Measurements from ENCODE around the gene LAMA2. TPM values are rescaled to one million over a fixed set of nuclear protein-coding genes. Genes with fewer than 3 reads are reported as not detected.

Gene LAMA2
- polyA plus RNA-seq, 3 donors = not detected

GRCh38 chr6:129115471-129115870, 232.5 kb downstream of the LAMA2 start:
- no peaks in the 10 kb centered on the region for H3K9me3 Mint-ChIP-seq
- WGBS (ENCODE audit: insufficient coverage) = no CpG with 5 or more reads among the region's 3 CpGs

DNA sequence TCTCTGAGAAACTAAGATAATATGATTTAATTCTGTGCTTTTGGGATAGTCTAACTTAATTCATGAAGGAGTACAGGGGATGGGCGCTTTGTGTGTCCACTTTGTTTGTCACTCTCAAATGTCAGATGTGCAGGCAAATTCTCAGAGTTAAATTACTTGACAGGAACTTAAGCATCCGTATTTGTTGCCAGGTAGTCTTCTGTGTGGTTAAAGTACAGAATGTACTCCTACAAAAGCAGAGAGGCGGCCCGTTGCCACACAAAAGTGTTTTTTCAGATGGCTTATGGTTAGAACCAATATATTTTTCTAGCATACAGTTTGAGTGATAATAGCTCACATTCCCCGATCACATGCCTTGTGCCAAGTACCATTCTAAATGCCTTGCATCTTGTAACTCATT, 234.4 kb downstream of the LAMA2 start:
- Histone ChIP-seq H3K4me2 (replicated peaks; ENCODE audit: extremely low read depth, low read length, poor library complexity, severe bottlenecking) (no peak overlapping the region), H3K9ac (ENCODE audit: insufficient read depth, low read length, poor library complexity, severe bottlenecking) (no peak overlapping the region), H4K20me1 (ENCODE audit: insufficient read depth, low read length) (no peaks in the 10 kb centered on the region), H2AFZ (ENCODE audit: insufficient read depth, low read depth, low read length, poor library complexity, severe bottlenecking) (no peak overlapping the region), H3K27me3 (ENCODE audit: control insufficient read depth in 2 of 2, insufficient read depth in 2 of 2, low read length in 2 of 2) (no peaks in the 10 kb centered on the region), H3K9me3 (replicated peaks in 1 of 2; ENCODE audit: control insufficient read depth in 1 of 2, insufficient read depth in 1 of 2, low read length in 2 of 2) (no peaks in the 10 kb centered on the region), H3K36me3 (replicated peaks in 1 of 2; ENCODE audit: control insufficient read depth in 1 of 2, insufficient read depth in 2 of 2, low read length in 2 of 2) (no peaks in the 10 kb centered on the region), H3K4me1 (ENCODE audit: control insufficient read depth in 1 of 2, insufficient read depth in 2 of 2, low read length in 2 of 2) (no peaks in the 10 kb centered on the region), H3K4me3 (replicated peaks in 1 of 3; ENCODE audit: low read depth in 2 of 3, low read length in 3 of 3) (no peak overlapping the region), H3K79me2 (ENCODE audit: insufficient read depth, low read length) (no peaks in the 10 kb centered on the region), H3K27ac (ENCODE audit: low read depth in 1 of 2, low read length in 2 of 2) (no peak overlapping the region)
- DNase-seq = no peak
- Mint-ChIP-seq H3K4me1 (no peaks in the 10 kb centered on the region), H3K36me3 (no peaks in the 10 kb centered on the region), H3K27ac (no peak overlapping the region), H3K27me3 (ENCODE audit: low read depth in 3 of 3) (no peaks in the 10 kb centered on the region), H3K4me3 (no peak overlapping the region), H3K9me3 (no peaks in the 10 kb centered on the region)
- TF ChIP-seq, protein P1, sequence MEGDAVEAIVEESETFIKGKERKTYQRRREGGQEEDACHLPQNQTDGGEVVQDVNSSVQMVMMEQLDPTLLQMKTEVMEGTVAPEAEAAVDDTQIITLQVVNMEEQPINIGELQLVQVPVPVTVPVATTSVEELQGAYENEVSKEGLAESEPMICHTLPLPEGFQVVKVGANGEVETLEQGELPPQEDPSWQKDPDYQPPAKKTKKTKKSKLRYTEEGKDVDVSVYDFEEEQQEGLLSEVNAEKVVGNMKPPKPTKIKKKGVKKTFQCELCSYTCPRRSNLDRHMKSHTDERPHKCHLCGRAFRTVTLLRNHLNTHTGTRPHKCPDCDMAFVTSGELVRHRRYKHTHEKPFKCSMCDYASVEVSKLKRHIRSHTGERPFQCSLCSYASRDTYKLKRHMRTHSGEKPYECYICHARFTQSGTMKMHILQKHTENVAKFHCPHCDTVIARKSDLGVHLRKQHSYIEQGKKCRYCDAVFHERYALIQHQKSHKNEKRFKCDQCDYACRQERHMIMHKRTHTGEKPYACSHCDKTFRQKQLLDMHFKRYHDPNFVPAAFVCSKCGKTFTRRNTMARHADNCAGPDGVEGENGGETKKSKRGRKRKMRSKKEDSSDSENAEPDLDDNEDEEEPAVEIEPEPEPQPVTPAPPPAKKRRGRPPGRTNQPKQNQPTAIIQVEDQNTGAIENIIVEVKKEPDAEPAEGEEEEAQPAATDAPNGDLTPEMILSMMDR (IDR thresholded peaks at IDR 0.05) = no peak
- intact Hi-C loops (cut with micrococcal nuclease) = no loop called here
- 67% methylated on average over 1 of the region's 5 CpGs for WGBS (ENCODE audit: insufficient coverage)

More at GRCh38 chr6:129115471-129115870, 232.5 kb downstream of the LAMA2 start:
- Histone ChIP-seq H3K79me2 (ENCODE audit: insufficient read depth, low read length) (no peaks in the 10 kb centered on the region), H3K36me3 (replicated peaks in 1 of 2; ENCODE audit: control insufficient read depth in 1 of 2, insufficient read depth in 2 of 2, low read length in 2 of 2) (no peaks in the 10 kb centered on the region), H3K4me3 (replicated peaks in 1 of 3; ENCODE audit: low read depth in 2 of 3, low read length in 3 of 3) (no peak overlapping the region), H2AFZ (ENCODE audit: insufficient read depth, low read depth, low read length, poor library complexity, severe bottlenecking) (no peak overlapping the region), H3K27ac (ENCODE audit: low read depth in 1 of 2, low read length in 2 of 2) (no peak overlapping the region), H4K20me1 (ENCODE audit: insufficient read depth, low read length) (no peaks in the 10 kb centered on the region), H3K9me3 (replicated peaks in 1 of 2; ENCODE audit: control insufficient read depth in 1 of 2, insufficient read depth in 1 of 2, low read length in 2 of 2) (no peaks in the 10 kb centered on the region), H3K27me3 (ENCODE audit: control insufficient read depth in 2 of 2, insufficient read depth in 2 of 2, low read length in 2 of 2) (no peaks in the 10 kb centered on the region), H3K9ac (ENCODE audit: insufficient read depth, low read length, poor library complexity, severe bottlenecking) (no peak overlapping the region), H3K4me2 (replicated peaks; ENCODE audit: extremely low read depth, low read length, poor library complexity, severe bottlenecking) (no peak overlapping the region), H3K4me1 (ENCODE audit: control insufficient read depth in 1 of 2, insufficient read depth in 2 of 2, low read length in 2 of 2) (no peaks in the 10 kb centered on the region)
- DNase-seq = no peak
- Mint-ChIP-seq H3K4me1 (no peaks in the 10 kb centered on the region), H3K27me3 (ENCODE audit: low read depth in 3 of 3) (no peaks in the 10 kb centered on the region), H3K27ac (no peak overlapping the region), H3K36me3 (no peaks in the 10 kb centered on the region), H3K4me3 (no peak overlapping the region)
- intact Hi-C loops (cut with micrococcal nuclease) = no loop called here
- TF ChIP-seq, protein P1 (IDR thresholded peaks at IDR 0.05) = no peak
